Activated CD8-positive, alpha-beta memory T cell treated with anti-CD3 and anti-CD28 coated beads for 36 hours (primary cell): ENCODE measurements around the gene COL5A1. TPM values are rescaled to one million over a fixed set of nuclear protein-coding genes. Genes with fewer than 3 reads are reported as not detected.

ENCODE experiments used
- CTCF ChIA-PET: fragments of 350-600 bp; sonication (Branson Sonifier 250); formaldehyde crosslinking; loops from one replicate; lab custom pipeline; 2021; ENCODE audit warnings: antibody characterized with exemption; lab: Charles Lee
- POLR2A ChIA-PET: fragments of 350-600 bp; sonication (Branson Sonifier 250); formaldehyde crosslinking; loops from one replicate; lab custom pipeline; 2021; ENCODE audit warnings: antibody characterized with exemption; lab: Charles Lee
- total RNA-seq, 2 experiments: library from RNA; stranded (reverse); gene quantifications; one replicate each; pipeline ENCODE4 v1.2.3, GENCODE V29; 2021

The COL5A1 gene
- total RNA-seq, result not detected

DNA sequence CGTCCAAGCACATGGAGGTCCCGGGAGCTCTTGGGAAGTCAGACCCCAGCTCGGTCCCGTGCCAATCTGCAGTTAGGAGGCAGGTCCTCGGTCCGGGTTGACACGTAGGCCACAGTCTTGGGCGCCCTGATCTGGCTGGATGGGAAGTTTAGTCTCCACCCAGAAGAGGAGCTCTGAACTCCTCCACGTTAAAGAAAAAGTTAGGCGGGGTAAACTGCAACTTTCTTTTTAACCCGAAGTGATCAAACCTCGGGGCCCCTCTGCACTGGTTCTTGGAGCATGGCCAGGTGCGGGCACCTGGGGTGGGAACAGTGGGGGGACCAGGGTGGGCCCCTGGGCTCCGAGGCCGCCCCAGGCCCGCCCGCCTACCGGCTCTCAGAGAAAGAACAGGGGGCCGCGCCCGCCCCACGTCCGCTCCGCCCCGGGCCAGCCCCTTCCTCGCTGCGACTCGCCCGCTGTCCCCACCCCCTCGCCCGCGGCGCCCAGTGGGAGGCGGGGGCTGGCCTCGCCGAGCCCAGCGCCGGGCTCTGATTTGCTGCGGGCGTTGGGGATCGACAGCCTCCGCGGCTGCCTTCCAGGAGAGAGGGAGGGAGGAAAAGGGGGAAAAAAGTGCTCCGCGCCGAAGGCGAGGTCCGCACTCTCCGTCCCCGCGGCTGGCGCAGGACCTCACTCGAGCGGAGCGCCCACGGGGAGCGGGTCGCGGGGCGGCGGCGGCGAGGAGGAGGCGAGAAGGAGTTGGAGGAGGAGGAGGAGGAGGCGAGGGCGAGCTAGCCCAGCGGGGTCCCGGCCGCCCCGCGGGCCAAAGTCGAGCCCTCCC is at the start of gene COL5A1:
Gene COL5A1 (plus strand): TSS at position 631 of the 817 bp plus-strand sequence. CDS start 385 bp downstream, outside the sequence.
- ChIA-PET POLR2A (no interaction called here), CTCF (no interaction called here)

DNA sequence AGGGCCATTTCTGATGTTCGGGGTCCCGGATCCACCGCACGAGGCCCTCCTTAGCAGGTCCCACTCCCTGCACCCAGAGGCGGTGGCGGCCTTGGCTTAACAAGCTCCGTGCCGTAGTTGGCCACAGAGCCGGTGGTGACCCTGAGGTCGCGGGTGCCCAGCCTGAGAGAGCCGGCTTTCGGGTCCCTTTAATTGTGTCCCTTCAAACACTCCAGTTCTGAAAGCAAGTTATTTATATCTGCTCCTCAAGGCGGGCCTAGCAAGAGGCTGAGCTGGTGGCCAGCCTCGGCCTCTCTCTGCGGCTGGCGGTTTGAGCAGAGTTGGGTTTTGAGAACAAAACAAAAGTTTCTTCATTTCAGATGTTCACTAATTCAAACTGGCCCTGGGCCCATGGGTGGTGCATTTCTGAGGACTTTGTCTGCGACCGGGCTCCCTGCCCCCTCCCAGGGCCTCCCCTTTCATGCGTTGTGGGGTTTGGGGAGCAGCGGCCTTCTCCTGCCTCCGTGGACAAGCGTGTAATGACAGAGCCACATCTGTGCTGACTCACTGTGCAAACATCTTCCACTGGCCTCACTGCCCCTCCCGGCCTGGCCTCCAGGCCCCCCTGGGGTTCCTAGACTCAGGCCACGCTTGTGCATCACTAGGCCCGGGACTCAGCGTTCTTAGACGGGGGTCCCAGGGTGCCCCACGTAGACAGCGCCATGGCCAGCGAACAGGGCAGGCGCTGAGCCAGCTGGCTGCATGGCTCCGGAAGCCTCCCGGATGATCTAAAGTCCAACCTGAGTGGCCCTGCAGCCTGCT is 49.4 kb upstream of the COL5A1 start:
- POLR2A ChIA-PET, result no interaction called here
- CTCF ChIA-PET, result no interaction called here

DNA sequence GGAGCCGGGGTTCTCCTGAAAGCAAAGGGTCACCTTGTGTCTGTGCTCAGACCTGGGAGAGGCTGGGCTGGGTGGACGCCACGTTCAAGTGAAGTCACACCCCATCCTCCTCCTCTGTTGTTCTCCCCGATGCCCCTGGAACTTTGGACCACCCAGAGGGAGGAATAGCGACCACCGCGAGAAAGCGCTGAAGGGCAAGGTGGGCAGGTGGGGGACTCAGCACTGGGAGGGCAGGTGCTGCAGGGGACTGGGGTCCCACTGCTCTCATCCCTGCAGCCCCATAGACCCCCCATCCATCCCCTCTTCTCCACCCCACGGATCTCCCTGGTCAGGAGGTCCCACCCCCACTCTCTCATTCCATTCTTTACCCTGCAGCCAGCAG is 48.8 kb upstream of the COL5A1 start:
- ChIA-PET POLR2A (no interaction called here), CTCF (no interaction called here)

DNA sequence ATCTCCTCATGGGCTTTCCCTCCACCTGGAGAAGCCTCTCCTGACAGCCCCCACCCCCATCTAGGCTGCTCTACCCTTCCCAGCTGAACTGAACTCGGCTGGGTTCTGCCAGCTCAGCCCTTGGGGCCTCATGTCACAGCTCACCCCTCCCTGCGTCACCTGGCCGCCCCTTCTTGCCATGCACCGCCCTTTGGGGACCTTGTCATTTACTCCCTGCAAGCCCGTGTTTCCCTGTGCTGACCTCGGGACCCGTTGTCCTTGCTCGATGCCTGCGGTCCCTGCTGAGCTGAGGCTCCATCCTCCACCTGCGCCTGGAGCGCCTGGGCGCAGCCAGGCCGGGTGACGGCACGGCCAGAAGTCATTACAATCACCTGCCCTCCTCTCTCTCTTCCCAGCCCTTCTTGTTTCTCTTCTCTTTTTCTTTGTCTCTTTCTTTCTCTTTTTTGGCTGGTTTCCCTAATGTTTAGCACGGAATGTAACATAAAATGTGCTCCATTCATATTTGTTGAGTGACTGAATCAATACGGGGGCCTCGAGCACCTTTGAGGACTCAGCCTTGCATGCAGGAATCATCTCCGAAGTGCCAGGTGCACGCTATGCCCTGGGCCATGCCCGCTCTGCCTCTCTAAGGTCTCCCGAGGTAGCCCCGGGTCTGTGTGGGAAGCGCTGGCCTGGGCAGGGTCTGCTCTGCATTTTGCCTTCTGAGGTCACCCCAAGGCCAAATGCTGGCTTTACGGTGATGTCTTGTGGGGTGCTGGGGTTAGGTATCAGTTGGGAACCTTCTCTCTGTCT is 48.1 kb upstream of the COL5A1 start:
- ChIA-PET POLR2A (no interaction called here), CTCF (no interaction called here)

DNA sequence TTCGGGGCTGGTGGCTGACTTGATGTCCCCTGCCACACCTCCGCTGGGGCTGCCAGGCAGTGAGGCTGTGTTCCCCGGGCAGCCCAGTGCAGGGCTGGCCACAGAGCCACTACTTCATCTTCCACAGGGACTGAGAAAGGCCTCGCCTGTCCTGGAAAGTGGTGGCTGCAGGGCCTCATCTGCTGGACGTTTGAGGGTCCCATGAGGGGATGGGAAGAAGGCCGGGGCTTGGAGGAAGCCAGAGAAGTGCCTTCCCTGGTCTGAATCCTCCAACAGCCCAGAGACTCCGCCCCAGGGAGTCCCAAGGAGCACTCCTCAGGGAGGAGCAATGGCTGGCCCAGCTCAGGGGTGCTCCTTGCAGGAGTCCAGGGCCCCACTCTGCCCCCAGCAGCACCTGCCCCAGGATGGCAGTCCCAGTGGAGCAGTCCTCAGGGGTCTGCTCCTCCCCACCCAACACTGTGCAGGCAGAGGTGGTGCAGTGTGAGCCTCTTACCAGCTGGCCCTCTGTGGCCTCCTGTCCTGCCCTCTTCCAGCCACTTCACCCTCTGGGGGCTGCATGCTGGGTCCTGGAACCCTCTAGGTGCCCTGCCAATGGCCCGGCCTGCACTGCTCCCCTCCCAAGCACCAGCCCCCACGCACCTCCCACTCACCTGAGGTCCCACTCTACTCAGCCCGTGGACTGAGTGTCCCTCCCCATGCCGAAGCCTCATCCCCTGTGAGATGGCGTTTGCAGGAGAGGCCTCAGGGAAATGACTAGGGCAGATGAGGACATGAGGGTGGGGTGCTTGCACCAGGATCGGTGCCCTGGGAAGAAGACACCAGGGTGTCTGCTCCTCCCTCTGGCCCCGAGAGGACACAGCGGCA is 47.3 kb upstream of the COL5A1 start:
- ChIA-PET POLR2A (no interaction called here), CTCF (no interaction called here)

DNA sequence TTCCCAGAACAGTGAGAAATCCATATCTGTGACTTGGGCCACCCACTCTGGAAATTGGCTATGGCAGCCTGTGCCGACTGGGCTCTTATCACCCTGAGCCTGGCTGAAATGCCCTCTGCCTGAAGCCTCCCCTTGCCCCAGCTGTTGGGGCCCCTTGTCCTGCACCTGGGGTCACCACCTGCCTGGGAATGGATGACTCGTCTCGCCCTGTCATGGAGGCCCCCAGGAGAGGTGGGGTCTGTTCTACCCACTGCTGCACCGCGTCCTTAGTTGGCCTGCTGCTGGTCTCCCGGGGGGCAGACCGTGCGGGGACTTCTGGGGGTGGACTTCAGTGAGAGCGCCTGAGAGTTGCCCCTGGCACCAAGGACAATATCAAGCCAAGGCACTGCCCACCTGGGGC is 46.6 kb upstream of the COL5A1 start:
- ChIA-PET POLR2A (no interaction called here), CTCF (no interaction called here)

DNA sequence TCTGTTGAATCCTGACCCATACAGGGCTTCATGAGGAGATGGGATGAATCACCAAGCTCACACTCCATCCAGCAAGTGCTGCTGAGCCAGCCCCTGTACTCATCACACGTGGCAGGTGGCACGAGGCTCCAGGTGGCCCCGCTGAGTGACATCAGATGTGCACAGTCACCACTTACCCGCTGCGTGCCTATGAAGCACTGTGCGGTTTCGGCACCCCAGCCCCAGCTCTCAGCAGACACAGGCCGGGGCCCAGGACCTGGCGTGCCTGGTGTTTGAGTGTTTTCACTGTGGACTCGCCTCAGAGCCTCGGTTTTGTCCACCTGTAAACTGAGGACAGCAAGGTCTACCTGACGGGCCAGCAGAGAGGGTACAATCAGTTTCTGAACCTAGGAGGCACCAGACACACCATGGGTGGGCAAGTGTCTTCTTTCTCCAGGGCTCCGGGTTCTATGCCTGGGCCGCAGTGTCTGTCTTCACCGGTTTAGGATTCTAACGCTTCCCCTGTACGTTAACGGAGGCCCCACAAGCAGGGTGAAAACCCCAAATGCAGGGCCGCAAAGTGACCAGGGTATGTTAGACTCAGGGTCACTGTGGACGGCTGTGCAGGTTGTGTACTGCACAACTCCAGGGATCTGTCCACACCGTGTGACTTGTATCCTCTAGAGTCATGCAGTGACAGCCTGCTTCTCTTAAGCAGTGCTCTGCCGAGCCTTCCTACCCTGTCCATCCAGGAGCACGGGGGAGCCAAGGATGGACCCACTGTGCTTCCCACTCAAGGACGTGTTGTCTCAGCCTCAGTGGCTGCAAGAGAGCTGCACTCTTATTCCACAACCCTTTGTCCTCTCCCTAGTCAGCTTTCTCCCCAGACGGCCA is 44.3 kb upstream of the COL5A1 start:
- CTCF ChIA-PET, result no interaction called here
- POLR2A ChIA-PET, result no interaction called here

DNA sequence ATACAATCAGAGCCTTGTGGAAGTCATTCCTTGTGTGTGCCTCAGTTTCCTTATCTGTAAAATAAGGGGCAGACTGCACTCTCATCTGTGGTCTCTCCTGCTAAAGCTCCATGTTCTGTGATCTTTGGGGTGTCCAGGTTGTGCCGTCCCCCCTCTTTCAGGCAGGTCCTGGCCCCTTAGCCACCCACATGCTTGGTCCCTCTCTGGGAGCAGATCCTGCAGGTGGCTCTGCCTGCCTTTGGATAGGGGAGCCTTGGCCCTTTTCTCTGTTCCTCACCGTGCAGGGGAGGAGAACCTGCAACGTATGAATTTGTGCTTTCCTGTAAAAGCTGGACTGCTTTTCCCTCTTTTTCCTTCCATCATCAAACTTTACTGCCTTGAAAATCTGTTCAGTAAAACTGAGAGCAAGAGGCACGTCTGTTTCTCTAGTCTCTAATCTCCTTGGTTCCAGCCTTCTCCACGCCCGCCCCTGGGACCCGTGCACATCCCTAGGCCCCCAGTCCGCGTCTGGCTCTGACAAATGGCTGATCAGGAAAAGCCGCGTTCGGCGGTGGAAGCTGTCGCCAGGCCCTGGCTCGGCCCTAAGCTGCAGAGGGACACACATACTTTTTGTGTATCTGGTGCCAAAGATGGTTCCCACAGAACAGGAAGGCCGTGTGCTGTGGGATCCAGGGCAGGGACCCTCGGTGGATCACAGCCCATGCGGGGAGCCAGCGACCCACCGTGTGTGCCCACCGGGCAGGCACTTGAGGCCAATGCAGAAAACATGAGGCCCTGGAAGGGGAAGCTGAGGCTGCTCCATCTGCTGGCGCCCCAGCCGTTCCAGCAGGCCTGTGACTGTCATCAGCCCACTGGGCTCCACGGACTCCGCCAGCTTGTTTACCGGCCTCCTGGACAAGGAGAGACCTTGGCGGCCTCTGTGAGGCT is 43.4 kb upstream of the COL5A1 start:
- ChIA-PET POLR2A (no interaction called here), CTCF (no interaction called here)

DNA sequence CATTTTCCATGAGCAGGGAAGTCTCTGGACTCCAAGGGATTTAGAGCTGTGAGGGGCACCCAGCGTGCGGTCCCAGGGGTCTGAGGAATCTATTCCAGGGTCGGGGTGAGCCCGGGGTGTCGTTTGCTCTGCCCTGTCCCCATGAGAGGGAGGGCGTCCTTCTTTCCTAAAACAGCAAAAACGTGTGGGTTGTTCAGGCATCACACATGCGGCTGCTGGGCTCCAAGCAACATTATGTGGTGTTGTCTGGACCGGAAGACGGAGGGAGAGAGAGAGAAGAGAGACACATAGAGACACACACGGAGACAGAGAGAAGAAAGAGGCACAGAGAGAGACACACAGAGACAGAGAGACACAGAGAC is 42.7 kb upstream of the COL5A1 start:
- POLR2A ChIA-PET, result no interaction called here
- CTCF ChIA-PET, result no interaction called here

DNA sequence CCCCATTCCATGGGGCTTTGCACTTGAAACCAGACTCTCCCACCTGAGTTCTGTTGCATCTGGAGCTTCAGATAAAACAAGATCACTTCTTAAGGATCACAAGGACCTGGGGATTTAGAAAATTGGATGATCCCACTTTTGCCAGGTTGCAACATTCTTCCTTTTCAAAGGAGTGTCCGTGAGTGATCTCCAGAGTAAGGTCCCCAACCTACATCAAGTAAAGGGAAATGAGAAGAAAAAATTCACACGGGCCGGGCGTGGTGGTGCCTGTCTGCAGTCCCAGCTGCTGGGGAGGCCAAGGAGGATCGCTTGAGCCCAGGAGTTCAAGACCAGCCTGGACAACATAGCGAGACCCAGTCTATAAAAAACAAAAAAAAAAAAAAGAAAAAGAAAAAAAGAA is 41.2 kb upstream of the COL5A1 start:
- CTCF ChIA-PET, result no interaction called here

DNA sequence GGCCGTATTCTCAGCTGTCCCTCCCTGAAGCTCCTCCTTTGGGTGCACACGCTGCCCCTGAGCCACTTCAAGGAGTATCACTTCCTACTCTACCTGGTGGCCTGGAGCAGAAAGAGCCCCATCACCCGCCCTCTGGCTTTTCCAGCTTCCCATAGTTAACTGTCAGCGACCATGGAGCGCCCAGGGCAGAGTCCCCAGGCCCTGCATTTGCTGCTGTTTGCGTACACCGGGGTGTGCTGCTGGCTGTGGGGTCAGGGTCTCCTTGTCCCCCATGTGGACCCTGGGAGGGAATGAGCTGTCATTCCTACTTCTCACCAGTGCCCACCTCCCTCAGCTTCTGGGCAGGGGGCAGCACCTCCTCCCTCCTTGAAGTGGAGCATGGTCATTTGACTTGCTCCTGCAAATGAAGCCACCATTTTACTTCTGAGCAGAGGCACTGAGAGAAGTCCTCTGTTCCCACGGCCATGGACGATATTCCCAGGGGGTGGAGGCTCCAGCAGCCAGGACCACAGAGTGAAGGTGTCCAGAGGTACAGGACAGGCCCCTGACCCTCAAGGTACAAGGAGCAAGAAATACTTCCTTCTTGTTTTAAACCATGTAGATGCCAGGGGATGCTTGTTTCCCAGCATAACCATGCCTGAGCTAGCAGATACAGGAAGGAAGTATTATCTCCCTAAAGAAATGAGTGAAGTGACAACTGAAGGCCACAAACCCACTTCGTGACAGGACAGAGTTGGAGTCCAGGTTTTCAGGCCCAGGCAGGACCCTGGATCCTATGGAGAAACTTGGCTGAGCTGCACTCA is 40.6 kb upstream of the COL5A1 start:
- ChIA-PET POLR2A (no interaction called here), CTCF (no interaction called here)

More for the DNA sequence above, 41.2 kb upstream of the COL5A1 start:
- POLR2A ChIA-PET, result interaction anchor here (0.6 kb wide), 1 partner anchor 54 kb away, joined by 3 read pairs; no protein-coding TSS in a partner anchor

DNA sequence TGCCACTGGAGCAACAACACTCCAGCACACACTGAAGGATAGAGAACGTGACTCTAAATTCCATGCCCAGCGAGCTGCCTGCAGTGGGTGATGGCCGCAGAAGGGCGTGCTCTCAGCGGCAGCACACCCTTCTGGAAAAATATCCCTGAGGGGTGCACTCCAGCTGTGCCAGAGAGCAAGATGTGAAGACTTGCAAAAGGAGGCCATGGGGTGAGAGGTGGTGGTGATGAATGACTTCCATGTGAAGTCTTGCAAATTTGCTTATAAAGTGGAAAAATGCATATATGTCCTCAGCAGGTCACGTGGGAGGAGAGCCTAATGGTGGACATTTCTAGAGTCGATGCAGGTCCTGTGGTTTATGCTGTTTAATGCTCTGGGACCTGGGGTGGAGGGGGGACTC is 39.8 kb upstream of the COL5A1 start:
- POLR2A ChIA-PET, result no interaction called here
- CTCF ChIA-PET, result no interaction called here

DNA sequence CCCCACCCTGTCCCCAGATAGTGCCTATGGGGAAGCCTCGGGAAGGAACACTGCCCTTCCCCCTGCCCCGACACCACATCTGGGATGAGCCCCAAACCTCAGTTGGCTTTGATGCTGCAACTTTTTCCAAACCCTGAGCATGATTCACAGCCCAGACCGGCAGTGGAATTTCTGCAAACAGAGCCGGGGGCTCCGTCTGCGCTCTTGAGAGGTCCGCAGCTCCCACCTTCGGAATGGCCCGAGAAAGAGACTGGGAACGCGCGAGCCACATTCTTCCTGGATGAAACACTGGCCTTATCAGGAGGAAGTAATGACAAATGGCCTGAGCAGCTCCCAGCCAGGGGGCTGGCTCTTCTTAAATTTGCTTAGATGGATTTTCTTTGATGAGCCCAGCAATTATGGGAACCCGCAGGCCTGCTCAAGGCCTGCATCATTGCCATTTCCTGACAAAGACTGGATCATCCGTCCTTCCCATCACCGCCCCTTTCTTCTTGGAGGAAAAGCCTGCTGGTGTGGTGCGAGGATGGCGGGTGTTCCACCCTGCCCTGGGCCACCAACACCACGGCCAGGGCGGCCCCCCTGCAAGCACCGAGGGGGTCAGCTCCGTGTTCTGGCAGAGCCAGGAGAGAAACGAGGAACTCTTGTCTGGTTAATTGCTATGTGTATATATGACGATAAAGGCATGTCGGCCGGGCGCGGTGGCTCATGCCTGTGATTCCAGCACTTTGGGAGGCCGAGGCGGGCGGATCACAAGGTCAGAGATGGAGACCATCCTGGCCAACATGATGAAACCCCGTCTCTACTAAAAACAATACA is 38.8 kb upstream of the COL5A1 start:
- ChIA-PET CTCF (no interaction called here), POLR2A (no interaction called here)

DNA sequence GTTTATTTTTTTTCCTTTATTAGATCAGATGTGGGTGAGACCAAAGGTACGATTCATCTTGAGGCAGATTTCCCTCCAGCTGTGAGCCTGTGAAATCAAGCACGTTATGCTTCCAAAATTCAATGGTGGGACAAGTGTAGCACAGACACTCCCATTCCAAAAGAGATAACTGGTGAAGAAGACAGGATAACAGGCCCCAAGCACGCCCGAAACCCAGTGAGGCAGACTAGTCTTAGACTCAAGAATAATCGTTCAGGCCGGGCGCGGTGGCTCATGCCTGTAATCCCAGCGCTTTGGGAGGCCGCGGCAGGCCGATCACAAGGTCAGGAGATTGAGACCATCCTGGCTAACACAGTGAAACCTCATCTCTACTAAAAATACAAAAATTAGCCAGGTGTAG is 36.8 kb upstream of the COL5A1 start:
- POLR2A ChIA-PET, result no interaction called here
- CTCF ChIA-PET, result no interaction called here

DNA sequence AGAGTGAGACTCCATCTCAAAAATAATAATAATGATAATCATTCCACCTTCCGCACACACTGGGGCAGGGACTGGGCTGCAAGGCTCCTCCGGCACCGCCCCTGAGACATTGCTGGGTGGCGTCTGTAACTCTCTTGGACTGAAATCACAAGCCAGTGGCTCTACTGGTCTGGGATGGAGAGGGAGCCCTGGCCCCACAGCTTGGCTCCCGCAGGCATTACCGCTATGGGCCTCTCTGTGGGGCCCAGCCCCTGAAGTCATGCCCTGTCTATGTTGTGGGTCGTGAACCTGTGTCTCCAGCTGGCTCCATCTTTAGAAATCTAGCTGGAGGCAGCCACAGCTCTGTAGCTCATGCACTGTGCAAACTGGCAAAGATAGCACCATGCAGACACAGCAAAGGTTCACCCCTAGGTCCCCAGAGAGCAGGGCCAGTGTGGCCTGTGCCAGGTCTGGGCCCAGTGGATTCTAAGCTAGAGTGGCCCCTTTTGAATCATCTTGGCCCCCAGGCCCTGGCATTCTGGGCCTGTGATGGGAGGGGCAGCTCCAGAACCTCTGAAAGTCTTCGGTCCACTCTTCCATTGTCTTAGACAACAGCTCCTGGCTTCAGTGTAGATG is 36.1 kb upstream of the COL5A1 start:
- CTCF ChIA-PET, result no interaction called here

More for the DNA sequence above, 36.1 kb upstream of the COL5A1 start:
- POLR2A ChIA-PET, result no interaction called here
